SK-MEL-5 (cell line): Measurements from ENCODE around the gene COPB2. TPM values are rescaled to one million over a fixed set of nuclear protein-coding genes. Genes with fewer than 3 reads are reported as not detected.

Experiments
- DNase-seq: peaks from one replicate; pipeline ENCODE4 v3.0.0-alpha.2; 2016; ENCODE audit warnings: low read depth, low spot score
- in situ Hi-C: cut with HindIII; loops from 2 replicates; pipeline ENCODE4 v1.10.0; 2016; ENCODE audit warnings: low sequenced_read_pairs, high pct_unique_total_duplicates, low pct_unique_long_range_greater_than_20kb
- small RNA-seq, 2 experiments: library from RNA; depleted of rRNA; stranded (forward); fragments of <200 nt; gene quantifications; one replicate each; pipeline ENCODE3, GENCODE V24; 2014
- total RNA-seq: library from RNA; depleted of rRNA; stranded (reverse); fragments of >200 nt; shearing (Covaris generic); gene quantifications from 2 replicates; pipeline ENCODE4 v1.2.3, GENCODE V29; 2014; rRNA removed

COPB2 gene
- total RNA-seq, 1 experiment from 2014 or later: 184 TPM

- in situ Hi-C loops: loop anchor here (10.0 kb wide), 1 partner anchor 204 kb away; no protein-coding TSS in a partner anchor
- DNase-seq: no peak
Measured at GRCh38 chr3:139318826-139319225, 70.6 kb downstream of the COPB2 start.

- DNase-seq: no peak
- in situ Hi-C loops: loop anchor here (10.0 kb wide), 1 partner anchor 204 kb away; no protein-coding TSS in a partner anchor
Measured at GRCh38 chr3:139318431-139318816, 71.0 kb downstream of the COPB2 start.

- in situ Hi-C loops: loop anchor here (10.0 kb wide), 1 partner anchor 203 kb away; no protein-coding TSS in a partner anchor
- DNase-seq: no peak
Measured at GRCh38 chr3:139317660-139318430, 71.6 kb downstream of the COPB2 start.

GRCh38 chr3:139317215-139317614 is 72.2 kb downstream of the COPB2 start:
- no peak for DNase-seq
- in situ Hi-C loops: loop anchor here (10.0 kb wide), 1 partner anchor 202 kb away; no protein-coding TSS in a partner anchor

GRCh38 chr3:139313921-139314320 is 75.5 kb downstream of the COPB2 start:
- in situ Hi-C loops: loop anchor here (10.0 kb wide), 1 partner anchor 199 kb away; no protein-coding TSS in a partner anchor
- no peak for DNase-seq

GRCh38 chr3:139312959-139313358 is 76.5 kb downstream of the COPB2 start:
- in situ Hi-C loops: loop anchor here (10.0 kb wide), 1 partner anchor 198 kb away; no protein-coding TSS in a partner anchor
- DNase-seq: no peak

- no peak for DNase-seq
- in situ Hi-C loops: loop anchor here (10.0 kb wide), 1 partner anchor 198 kb away; no protein-coding TSS in a partner anchor
Measured at GRCh38 chr3:139312416-139312815, 77.0 kb downstream of the COPB2 start.

- in situ Hi-C loops: loop anchor here (10.0 kb wide), 1 partner anchor 197 kb away; no protein-coding TSS in a partner anchor
- no peak for DNase-seq
Measured at GRCh38 chr3:139311557-139311956, 77.9 kb downstream of the COPB2 start.

- in situ Hi-C loops: loop anchor here (10.0 kb wide), 1 partner anchor 196 kb away; no protein-coding TSS in a partner anchor
- DNase-seq: no peak
Measured at GRCh38 chr3:139310474-139310933, 78.9 kb downstream of the COPB2 start.

GRCh38 chr3:139309880-139310279 is 79.6 kb downstream of the COPB2 start:
- in situ Hi-C loops: loop anchor here (10.0 kb wide), 1 partner anchor 195 kb away; no protein-coding TSS in a partner anchor
- DNase-seq: no peak

GRCh38 chr3:139309061-139309591 is 80.3 kb downstream of the COPB2 start:
- in situ Hi-C loops: no loop called here
- no peak for DNase-seq

- in situ Hi-C loops: no loop called here
- DNase-seq: no peak
Measured at GRCh38 chr3:139308560-139308959, 80.9 kb downstream of the COPB2 start.

GRCh38 chr3:139307601-139308555 is 81.6 kb downstream of the COPB2 start:
- in situ Hi-C loops: no loop called here
- DNase-seq: no peak

Small RNAs within 50 kb of the gene (small RNA-seq; reads per million reads assigned to genes)
- 0 reads per million in 2 experiments for gene RF00026

Other genes starting within 250 kb of the COPB2 start
- gene MRPS22, start 45.6 kb downstream of the COPB2 start, total RNA-seq: 129 and 177 TPM in 2 replicates
- not detected in 2 replicates for gene RBP2, start 86.9 kb upstream of the COPB2 start, total RNA-seq
- not detected in 2 replicates for gene RBP1, start 150.1 kb upstream of the COPB2 start, total RNA-seq